ENCODE results near the gene HS6ST2.

DNA sequence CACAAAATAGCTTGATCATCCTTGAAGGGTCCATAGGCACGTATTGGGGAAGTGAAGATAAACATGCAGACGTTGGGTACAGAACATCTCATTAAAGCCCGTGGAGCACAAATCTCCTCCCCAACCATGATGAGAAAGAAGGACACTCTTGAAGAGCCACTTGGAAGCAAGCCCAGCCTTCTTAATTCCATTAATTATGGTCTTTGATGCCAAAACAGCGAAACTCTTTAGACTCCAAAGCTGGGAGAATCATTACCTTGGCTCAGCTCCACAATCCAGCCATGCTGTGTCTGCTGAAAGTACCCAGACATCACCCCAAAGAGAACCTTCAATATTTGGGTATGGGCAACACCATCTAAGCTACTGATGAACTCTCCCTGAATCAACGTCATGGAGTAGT, 300.6 kb downstream of the HS6ST2 start:
- TF ChIP-seq, protein P1, sequence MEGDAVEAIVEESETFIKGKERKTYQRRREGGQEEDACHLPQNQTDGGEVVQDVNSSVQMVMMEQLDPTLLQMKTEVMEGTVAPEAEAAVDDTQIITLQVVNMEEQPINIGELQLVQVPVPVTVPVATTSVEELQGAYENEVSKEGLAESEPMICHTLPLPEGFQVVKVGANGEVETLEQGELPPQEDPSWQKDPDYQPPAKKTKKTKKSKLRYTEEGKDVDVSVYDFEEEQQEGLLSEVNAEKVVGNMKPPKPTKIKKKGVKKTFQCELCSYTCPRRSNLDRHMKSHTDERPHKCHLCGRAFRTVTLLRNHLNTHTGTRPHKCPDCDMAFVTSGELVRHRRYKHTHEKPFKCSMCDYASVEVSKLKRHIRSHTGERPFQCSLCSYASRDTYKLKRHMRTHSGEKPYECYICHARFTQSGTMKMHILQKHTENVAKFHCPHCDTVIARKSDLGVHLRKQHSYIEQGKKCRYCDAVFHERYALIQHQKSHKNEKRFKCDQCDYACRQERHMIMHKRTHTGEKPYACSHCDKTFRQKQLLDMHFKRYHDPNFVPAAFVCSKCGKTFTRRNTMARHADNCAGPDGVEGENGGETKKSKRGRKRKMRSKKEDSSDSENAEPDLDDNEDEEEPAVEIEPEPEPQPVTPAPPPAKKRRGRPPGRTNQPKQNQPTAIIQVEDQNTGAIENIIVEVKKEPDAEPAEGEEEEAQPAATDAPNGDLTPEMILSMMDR (IDR thresholded peaks at IDR 0.05) = no peak
- no peak for TF ChIP-seq POLR2A (IDR thresholded peaks at IDR 0.05)

Measured in tibial nerve (tissue), 3 donors.